ENCODE data around the gene SPRED1.

GRCh38 chr15:38215707-38216106 lies 36.9 kb upstream of the SPRED1 start:
- TF ChIP-seq MEIS2 (CRISPR knock-in tag; IDR thresholded peaks at IDR 0.05) (no peak), SP2 (CRISPR knock-in tag; IDR thresholded peaks at IDR 0.05) (no peak), ADNP (CRISPR knock-in tag; IDR thresholded peaks at IDR 0.05) (no peak), ZNF484 (CRISPR knock-in tag; IDR thresholded peaks at IDR 0.05; ENCODE audit: borderline replicate concordance, low read depth) (no peak), CC2D1A (CRISPR knock-in tag; IDR thresholded peaks at IDR 0.05) (no peak)

All from HepG2 (cell line).